PC-3 (cell line): ENCODE measurements around the gene ABCC2. TPM values are rescaled to one million over a fixed set of nuclear protein-coding genes. Genes with fewer than 3 reads are reported as not detected.

Source experiments
- ATAC-seq: fragments of 200-7000 bp; cut with Tn5 transposase; 2 replicates; pipeline ENCODE4 v1.9.1; 2020; ENCODE audit warnings: mild to moderate bottlenecking, moderate library complexity
- BruUV-seq: library from RNA; stranded (reverse); fragments of 400-500 nt; replicated peaks from 2 replicates; lab custom pipeline; 2021; lab: Mats Ljungman, UMichigan
- CTCF ChIA-PET: fragments of 300-600 bp; sonication (Branson Sonifier 250); formaldehyde crosslinking; loops from one replicate; lab custom pipeline; 2022; ENCODE audit warnings: antibody characterized with exemption; lab: Charles Lee
- POLR2A ChIA-PET: fragments of 300-600 bp; sonication (Branson Sonifier 250); formaldehyde crosslinking; loops from one replicate; lab custom pipeline; 2022; ENCODE audit warnings: antibody characterized with exemption; ENCODE audit not compliant: unreplicated experiment; lab: Charles Lee
- DNase-seq: peaks from one replicate; pipeline ENCODE4 v3.0.0-alpha.2; 2015
- H2AFZ ChIP-seq: fragments of 300-600 bp; sonication (generic); 2 replicates; pipeline ENCODE4 v1.6.0; 2016; ENCODE audit warnings: antibody characterized with exemption, low read length
- H3F3A ChIP-seq: fragments of 300-600 bp; sonication (generic); one replicate; pipeline ENCODE4 v1.6.0; 2017; ENCODE audit warnings: antibody characterized with exemption, low read length, control low read depth, mild to moderate bottlenecking; ENCODE audit not compliant: unreplicated experiment
- H3K27ac ChIP-seq: fragments of 300-600 bp; sonication (generic); 2 replicates; pipeline ENCODE4 v1.5.1; 2016; ENCODE audit warnings: mild to moderate bottlenecking, low read length
- H3K27me3 ChIP-seq: fragments of 300-600 bp; sonication (generic); 2 replicates; pipeline ENCODE4 v1.6.1; 2016; ENCODE audit warnings: low read length, mixed read lengths
- H3K36me3 ChIP-seq: fragments of 300-600 bp; sonication (generic); 2 replicates; pipeline ENCODE4 v1.6.1; 2016; ENCODE audit warnings: low read depth, mixed run types, low read length, mixed read lengths
- H3K4me1 ChIP-seq: fragments of 300-600 bp; sonication (generic); 2 replicates; pipeline ENCODE4 v1.5.1; 2016; ENCODE audit warnings: low read length; ENCODE audit not compliant: insufficient read depth
- H3K4me2 ChIP-seq: fragments of 300-600 bp; sonication (generic); 2 replicates; pipeline ENCODE4 v1.6.0; 2016; ENCODE audit warnings: low read length
- H3K4me3 ChIP-seq: fragments of 300-600 bp; sonication (generic); 2 replicates; pipeline ENCODE4 v1.5.1; 2016; ENCODE audit warnings: mild to moderate bottlenecking, low read length, mixed read lengths
- H3K79me2 ChIP-seq: fragments of 300-600 bp; sonication (generic); 2 replicates; pipeline ENCODE4 v1.6.1; 2017; ENCODE audit warnings: low read length, mixed read lengths
- H3K9ac ChIP-seq: fragments of 300-600 bp; sonication (generic); 2 replicates; pipeline ENCODE4 v1.6.0; 2016; ENCODE audit warnings: mild to moderate bottlenecking, low read length
- H3K9me2 ChIP-seq: fragments of 300-600 bp; sonication (generic); replicated peaks from 2 replicates; pipeline ENCODE4 v1.6.1; 2016; ENCODE audit warnings: mixed run types, low read length, mixed read lengths
- H3K9me3 ChIP-seq: fragments of 300-600 bp; sonication (generic); 2 replicates; pipeline ENCODE4 v1.6.1; 2016; ENCODE audit warnings: low read length, mixed read lengths
- H4K20me1 ChIP-seq: fragments of 300-600 bp; sonication (generic); 2 replicates; pipeline ENCODE4 v1.6.1; 2016; ENCODE audit warnings: low read length, mixed read lengths
- CTCF ChIP-seq: fragments of 300-600 bp; sonication (generic); conservative IDR thresholded peaks from 2 replicates; pipeline ENCODE4 v1.5.1; 2017; ENCODE audit warnings: antibody characterized with exemption, low read depth, mild to moderate bottlenecking, low read length
- EZH2 ChIP-seq: fragments of 300-600 bp; sonication (generic); IDR thresholded peaks from one replicate; pipeline ENCODE4 v1.6.1; 2017; ENCODE audit warnings: antibody characterized with exemption, mild to moderate bottlenecking, low read length; ENCODE audit not compliant: unreplicated experiment
- EZH2phosphoT487 ChIP-seq: fragments of 300-600 bp; sonication (generic); IDR thresholded peaks from 2 replicates; pipeline ENCODE4 v1.6.1; 2018; ENCODE audit warnings: mild to moderate bottlenecking, antibody characterized with exemption, low read length, borderline replicate concordance
- intact Hi-C: fragments of 100-400 bp; cut with micrococcal nuclease; formaldehyde crosslinking; loops from 2 replicates; pipeline ENCODE4 v1.9.0; 2023
- total RNA-seq: library from RNA; depleted of rRNA; stranded (reverse); fragments of >200 nt; gene quantifications from 2 replicates; pipeline ENCODE4 v1.2.3, GENCODE V29; 2014

Gene ABCC2
- total RNA-seq, 1 experiment from 2014 or later: 2.4 TPM

- CTCF ChIA-PET: no interaction called here
- ATAC-seq: no peak
These were observed 4.9 kb downstream of the ABCC2 start for GRCh38 chr10:99787311-99787710.

GRCh38 chr10:99787782-99788445, 5.5 kb downstream of the ABCC2 start:
- H3K4me1 ChIP-seq: peaks cover 26% of the 10 kb centered on the region
- H3K27ac ChIP-seq: no peak overlapping the region
- H3K9me2 ChIP-seq: no peaks in the 10 kb centered on the region
- no peak for ATAC-seq
- DNase-seq: no peak
- no peaks in the 10 kb centered on the region for H3K9me3 ChIP-seq
- H4K20me1 ChIP-seq: no peaks in the 10 kb centered on the region
- H3F3A ChIP-seq: no peaks in the 10 kb centered on the region
- POLR2A ChIA-PET: no interaction called here
- H3K27me3 ChIP-seq: no peaks in the 10 kb centered on the region
- H3K79me2 ChIP-seq: no peaks in the 10 kb centered on the region
- TF ChIP-seq EZH2 (no peak), CTCF (no peak), EZH2phosphoT487 (no peak)
- H3K4me3 ChIP-seq: no peak overlapping the region
- CTCF ChIA-PET: no interaction called here
- no peak overlapping the region for H3K4me2 ChIP-seq
- no peak overlapping the region for H3K9ac ChIP-seq
- H2AFZ ChIP-seq: no peak overlapping the region
- no TSS peak for BruUV-seq
- intact Hi-C loops: no loop called here
- H3K36me3 ChIP-seq: no peaks in the 10 kb centered on the region

More at GRCh38 chr10:99787311-99787710, 4.9 kb downstream of the ABCC2 start:
- no peak overlapping the region for H3K4me3 ChIP-seq
- no peaks in the 10 kb centered on the region for H3K9me3 ChIP-seq
- no peaks in the 10 kb centered on the region for H3K27me3 ChIP-seq
- no peaks in the 10 kb centered on the region for H3K9me2 ChIP-seq
- TF ChIP-seq EZH2phosphoT487 (no peak), CTCF (no peak), EZH2 (no peak)
- no peak overlapping the region for H3K4me2 ChIP-seq
- no TSS peak for BruUV-seq
- POLR2A ChIA-PET: no interaction called here
- H4K20me1 ChIP-seq: no peaks in the 10 kb centered on the region
- no peaks in the 10 kb centered on the region for H3K36me3 ChIP-seq
- H3K9ac ChIP-seq: no peak overlapping the region
- H2AFZ ChIP-seq: no peak overlapping the region
- no peaks in the 10 kb centered on the region for H3F3A ChIP-seq
- no peak overlapping the region for H3K27ac ChIP-seq
- H3K79me2 ChIP-seq: no peaks in the 10 kb centered on the region
- intact Hi-C loops: no loop called here
- no peak for DNase-seq
- peaks cover 26% of the 10 kb centered on the region for H3K4me1 ChIP-seq

- Histone ChIP-seq H3K27ac (no peak overlapping the region), H3K9me2 (no peaks in the 10 kb centered on the region), H3K4me2 (no peak overlapping the region), H3K36me3 (no peaks in the 10 kb centered on the region), H4K20me1 (no peaks in the 10 kb centered on the region), H2AFZ (no peak overlapping the region), H3K9me3 (no peaks in the 10 kb centered on the region), H3K9ac (no peak overlapping the region), H3K79me2 (no peaks in the 10 kb centered on the region), H3K27me3 (no peaks in the 10 kb centered on the region), H3F3A (no peaks in the 10 kb centered on the region), H3K4me3 (no peak overlapping the region), H3K4me1 (peaks cover 23% of the 10 kb centered on the region)
- no peak for DNase-seq
- no peak for TF ChIP-seq EZH2phosphoT487
- TF ChIP-seq EZH2: no peak
- no peak for TF ChIP-seq CTCF
- ChIA-PET POLR2A (no interaction called here), CTCF (no interaction called here)
- intact Hi-C loops: no loop called here
- BruUV-seq: no TSS peak
- no peak for ATAC-seq
These were observed 6.3 kb downstream of the ABCC2 start for GRCh38 chr10:99788598-99789256.
